HEK293 (cell line): ENCODE results near the gene PDE6C.

Source experiments
- CTCF ChIP-seq: fragments of 450-650 bp; formaldehyde crosslinking; IDR thresholded peaks from 2 replicates; pipeline ENCODE4 v1.5.1; 2016; ENCODE audit warnings: missing biosample characterization, missing genetic modification characterization
- SCRT2 ChIP-seq: fragments of 450-650 bp; formaldehyde crosslinking; IDR thresholded peaks from 2 replicates; pipeline ENCODE4 v1.5.1; 2016; ENCODE audit warnings: missing biosample characterization, missing genetic modification characterization
- TCF7L2 ChIP-seq: IDR thresholded peaks from 2 replicates; pipeline ENCODE4 v1.6.1; 2011; ENCODE audit warnings: low read depth, mild to moderate bottlenecking, inconsistent platforms, low read length, moderate library complexity, borderline replicate concordance
- ZNF529 ChIP-seq: fragments of 450-650 bp; formaldehyde crosslinking; IDR thresholded peaks from 2 replicates; pipeline ENCODE4 v1.5.1; 2017; ENCODE audit warnings: missing genetic modification characterization, missing biosample characterization; ENCODE audit not compliant: insufficient replicate concordance
- TF ChIP-seq, protein P1 (sequence below): fragments of 450-650 bp; formaldehyde crosslinking; IDR thresholded peaks from 2 replicates; pipeline ENCODE4 v1.5.1; 2016; ENCODE audit warnings: missing biosample characterization, missing genetic modification characterization, low read depth

- TF ChIP-seq CTCF (tag by site-specific recombination) (no peak), TCF7L2 (no peak), ZNF529 (tag by site-specific recombination) (no peak), SCRT2 (tag by site-specific recombination) (no peak)
- TF ChIP-seq, protein P1, sequence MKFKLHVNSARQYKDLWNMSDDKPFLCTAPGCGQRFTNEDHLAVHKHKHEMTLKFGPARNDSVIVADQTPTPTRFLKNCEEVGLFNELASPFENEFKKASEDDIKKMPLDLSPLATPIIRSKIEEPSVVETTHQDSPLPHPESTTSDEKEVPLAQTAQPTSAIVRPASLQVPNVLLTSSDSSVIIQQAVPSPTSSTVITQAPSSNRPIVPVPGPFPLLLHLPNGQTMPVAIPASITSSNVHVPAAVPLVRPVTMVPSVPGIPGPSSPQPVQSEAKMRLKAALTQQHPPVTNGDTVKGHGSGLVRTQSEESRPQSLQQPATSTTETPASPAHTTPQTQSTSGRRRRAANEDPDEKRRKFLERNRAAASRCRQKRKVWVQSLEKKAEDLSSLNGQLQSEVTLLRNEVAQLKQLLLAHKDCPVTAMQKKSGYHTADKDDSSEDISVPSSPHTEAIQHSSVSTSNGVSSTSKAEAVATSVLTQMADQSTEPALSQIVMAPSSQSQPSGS (tag by site-specific recombination): no peak
Measured at GRCh38 chr10:93604146-93604545, 8.2 kb upstream of the PDE6C start.
